Lower lobe of right lung (tissue), 2 donors: ENCODE data around the gene OR2T4. TPM values are rescaled to one million over a fixed set of nuclear protein-coding genes. Genes with fewer than 3 reads are reported as not detected.

ENCODE experiments used
- ATAC-seq, 2 donors: fragments of 200-7000 bp; cut with Tn5 transposase; one replicate each; pipeline ENCODE4 v1.9.1; 2020 to 2022; ENCODE audit warnings: mild to moderate bottlenecking in 2 of 2, moderate library complexity in 2 of 2
- DNase-seq: peaks from one replicate; pipeline ENCODE4 v3.0.0-alpha.2; 2020
- H3K27ac ChIP-seq: fragments of 200-600 bp; one replicate; pipeline ENCODE4 v1.8.0; 2022
- H3K27me3 ChIP-seq: fragments of 200-600 bp; one replicate; pipeline ENCODE4 v1.8.0; 2022; ENCODE audit warnings: low read depth
- H3K36me3 ChIP-seq: fragments of 200-600 bp; one replicate; pipeline ENCODE4 v1.8.0; 2022; ENCODE audit warnings: mild to moderate bottlenecking
- H3K4me1 ChIP-seq: fragments of 200-600 bp; one replicate; pipeline ENCODE4 v1.8.0; 2022
- H3K4me3 ChIP-seq: fragments of 200-600 bp; one replicate; pipeline ENCODE4 v1.8.0; 2022; ENCODE audit warnings: mild to moderate bottlenecking
- H3K9me3 ChIP-seq: fragments of 200-600 bp; one replicate; pipeline ENCODE4 v1.8.0; 2022
- CTCF ChIP-seq: fragments of 200-600 bp; IDR thresholded peaks from one replicate; pipeline ENCODE4 v1.8.0; 2022; ENCODE audit warnings: antibody characterized with exemption, mild to moderate bottlenecking
- intact Hi-C: fragments of 100-400 bp; cut with DNase I; formaldehyde crosslinking; loops from one replicate; pipeline ENCODE4 v1.11.0; 2022
- total RNA-seq: library from RNA; stranded (reverse); fragmentation: NEBNext Ultra II Directional; extraction: Animal tissue kit (Norgen Biotek cat#: 25700); gene quantifications from one replicate; pipeline ENCODE4 v1.2.1, GENCODE V29; 2021
- donor health status: DM: no; HTN: yes; CAD: no; lungs with severe emphysema.

The OR2T4 gene
- total RNA-seq, 1 donor from 2014 or later, result not detected

DNA sequence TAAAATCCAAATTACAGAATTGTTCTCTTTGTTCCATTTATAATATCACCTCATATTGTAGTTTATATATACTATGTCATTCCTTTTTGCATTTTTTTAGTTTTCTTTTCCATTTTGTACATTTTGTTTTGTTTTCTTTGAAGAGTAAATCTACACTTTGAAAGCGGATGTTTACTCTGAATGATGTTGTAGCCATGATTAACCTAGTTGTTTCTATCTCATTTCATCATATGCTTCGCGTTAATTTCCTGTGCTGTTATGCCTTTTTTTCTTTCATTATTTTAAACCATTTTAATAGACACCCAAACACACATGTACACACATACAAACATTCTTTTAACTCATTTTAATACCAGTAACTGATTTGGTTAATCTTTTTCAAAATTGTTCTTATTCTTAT is 19.4 kb downstream of the OR2T4 start:
- Histone ChIP-seq H3K27me3 (no peaks in the 10 kb centered on the region), H3K4me3 (no peak overlapping the region), H3K27ac (no peak overlapping the region), H3K9me3 (no peaks in the 10 kb centered on the region), H3K4me1 (no peaks in the 10 kb centered on the region), H3K36me3 (no peaks in the 10 kb centered on the region)
- intact Hi-C loops, result no loop called here
- ATAC-seq, result no peak
- DNase-seq, result no peak
- TF ChIP-seq CTCF, result no peak

- ATAC-seq, result no peak
- no peak for DNase-seq
- no peaks in the 10 kb centered on the region for H3K27me3 ChIP-seq
- no peaks in the 10 kb centered on the region for H3K4me1 ChIP-seq
- H3K36me3 ChIP-seq, result no peaks in the 10 kb centered on the region
- intact Hi-C loops, result no loop called here
- no peak overlapping the region for H3K4me3 ChIP-seq
- no peak overlapping the region for H3K27ac ChIP-seq
- H3K9me3 ChIP-seq, result no peaks in the 10 kb centered on the region
- TF ChIP-seq CTCF, result no peak
Measured at GRCh38 chr1:248388426-248388825, 27.0 kb downstream of the OR2T4 start.

GRCh38 chr1:248393050-248393449 is 31.6 kb downstream of the OR2T4 start:
- no peaks in the 10 kb centered on the region for H3K4me1 ChIP-seq
- ATAC-seq (no peak), DNase-seq (no peak)
- intact Hi-C loops, result no loop called here
- H3K4me3 ChIP-seq, result no peak overlapping the region
- no peaks in the 10 kb centered on the region for H3K36me3 ChIP-seq
- no peak overlapping the region for H3K27ac ChIP-seq
- no peaks in the 10 kb centered on the region for H3K9me3 ChIP-seq
- H3K27me3 ChIP-seq, result no peaks in the 10 kb centered on the region
- TF ChIP-seq CTCF, result no peak

GRCh38 chr1:248402748-248403147 is 41.3 kb downstream of the OR2T4 start, which contains the start of gene OR2T1:
OR2T1 (plus strand) TSS chr1:248403048; CDS start chr1:248406148, 3,100 bp downstream.
- Histone ChIP-seq H3K27me3 (no peaks in the 10 kb centered on the region), H3K9me3 (no peaks in the 10 kb centered on the region), H3K4me1 (no peaks in the 10 kb centered on the region), H3K27ac (no peak within 1 kb of the TSS), H3K36me3 (no peaks in the 10 kb centered on the region), H3K4me3 (no peak within 1 kb of the TSS)
- DNase-seq (no peak), ATAC-seq (no peak)
- intact Hi-C loops, result no loop called here
- no peak for TF ChIP-seq CTCF

- Histone ChIP-seq H3K4me1 (no peaks in the 10 kb centered on the region), H3K4me3 (no peak overlapping the region), H3K9me3 (no peaks in the 10 kb centered on the region), H3K27me3 (no peaks in the 10 kb centered on the region), H3K36me3 (no peaks in the 10 kb centered on the region), H3K27ac (no peak overlapping the region)
- no peak for TF ChIP-seq CTCF
- intact Hi-C loops, result no loop called here
- ATAC-seq (no peak), DNase-seq (no peak)
Measured at GRCh38 chr1:248404024-248404423, 42.6 kb downstream of the OR2T4 start.
